NCI-H1417 (cell line): ENCODE measurements around the gene ZNF865.

Experiments
- DNase-seq, 3 experiments: peaks; one replicate each; lab custom pipeline; 2025; lab: John Stamatoyannopoulos, UW

Gene ZNF865

GRCh38 chr19:55658846-55659459, 53.5 kb downstream of the ZNF865 start:
- DNase-seq = no peak

GRCh38 chr19:55659822-55660221, 54.4 kb downstream of the ZNF865 start:
- no peak for DNase-seq

DNA sequence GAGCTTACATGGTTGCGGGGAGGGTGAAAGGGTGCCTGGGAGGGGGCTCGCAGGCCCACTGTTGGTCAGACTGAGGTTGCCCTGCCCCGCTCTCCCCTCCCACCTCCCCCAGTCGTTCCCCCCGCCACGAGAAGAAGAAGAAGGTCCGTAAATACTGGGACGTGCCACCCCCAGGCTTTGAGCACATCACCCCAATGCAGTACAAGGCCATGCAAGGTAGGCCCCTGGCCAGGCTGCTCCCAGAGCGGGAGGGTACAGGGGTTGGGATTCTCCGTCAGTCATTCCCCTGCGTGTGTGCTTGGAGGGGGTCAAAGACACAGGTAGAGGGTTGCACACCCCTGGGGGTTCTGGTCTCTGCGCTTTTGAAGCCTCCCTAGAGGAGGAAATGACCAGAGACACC, 55.0 kb downstream of the ZNF865 start:
- no peak for DNase-seq

DNA sequence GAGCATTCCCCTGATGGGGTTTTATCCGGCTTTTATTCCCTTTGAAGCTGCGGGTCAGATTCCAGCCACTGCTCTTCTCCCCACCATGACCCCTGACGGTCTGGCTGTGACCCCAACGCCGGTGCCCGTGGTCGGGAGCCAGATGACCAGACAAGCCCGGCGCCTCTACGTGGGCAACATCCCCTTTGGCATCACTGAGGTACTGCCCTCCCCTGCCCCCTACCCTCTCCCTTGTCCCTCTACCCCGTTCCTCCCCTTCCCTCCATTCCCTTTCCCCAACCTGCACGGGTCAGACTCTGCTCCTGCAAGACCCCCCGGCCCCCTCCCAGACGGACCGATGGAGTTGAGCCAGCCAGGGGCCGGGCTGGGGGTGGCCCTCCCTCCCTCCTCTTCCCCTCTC, 55.5 kb downstream of the ZNF865 start:
- no peak for DNase-seq

- no peak for DNase-seq
Measured at GRCh38 chr19:55661826-55662225, 56.4 kb downstream of the ZNF865 start.

DNA sequence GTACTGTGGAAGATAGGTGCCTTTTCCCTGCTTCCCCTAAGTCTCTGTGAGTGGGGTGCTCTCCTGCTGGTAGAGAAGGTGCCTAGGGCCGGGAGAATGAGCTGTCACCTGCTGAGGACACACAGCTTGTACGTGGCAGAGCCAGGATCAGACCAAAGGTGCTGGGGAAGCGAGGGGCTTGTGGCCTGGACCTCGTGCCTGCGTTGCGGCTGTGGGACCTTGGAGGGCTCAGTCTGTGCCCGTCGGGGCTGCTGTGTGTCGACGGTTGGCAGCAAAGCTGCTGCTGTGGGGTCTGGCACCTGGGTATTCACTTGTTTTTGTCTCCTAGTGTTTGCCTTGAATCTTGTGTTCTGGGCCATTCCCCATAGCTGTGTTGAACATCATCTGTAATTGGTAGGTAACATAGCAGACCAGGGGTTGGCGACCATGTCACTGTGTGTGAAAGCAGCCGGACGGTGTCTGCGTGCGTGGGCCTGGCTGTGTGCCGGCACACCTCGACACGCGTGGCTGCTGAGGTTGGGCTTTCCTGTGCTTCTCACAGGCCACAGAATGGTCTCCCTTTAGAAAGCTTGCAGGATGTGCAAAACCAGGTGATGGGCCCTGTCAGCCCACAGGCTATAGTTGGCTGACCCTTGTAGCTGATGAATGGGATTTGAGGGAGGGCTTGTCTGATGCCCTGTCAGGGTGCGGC, 58.5 kb downstream of the ZNF865 start:
- DNase-seq = no peak

DNA sequence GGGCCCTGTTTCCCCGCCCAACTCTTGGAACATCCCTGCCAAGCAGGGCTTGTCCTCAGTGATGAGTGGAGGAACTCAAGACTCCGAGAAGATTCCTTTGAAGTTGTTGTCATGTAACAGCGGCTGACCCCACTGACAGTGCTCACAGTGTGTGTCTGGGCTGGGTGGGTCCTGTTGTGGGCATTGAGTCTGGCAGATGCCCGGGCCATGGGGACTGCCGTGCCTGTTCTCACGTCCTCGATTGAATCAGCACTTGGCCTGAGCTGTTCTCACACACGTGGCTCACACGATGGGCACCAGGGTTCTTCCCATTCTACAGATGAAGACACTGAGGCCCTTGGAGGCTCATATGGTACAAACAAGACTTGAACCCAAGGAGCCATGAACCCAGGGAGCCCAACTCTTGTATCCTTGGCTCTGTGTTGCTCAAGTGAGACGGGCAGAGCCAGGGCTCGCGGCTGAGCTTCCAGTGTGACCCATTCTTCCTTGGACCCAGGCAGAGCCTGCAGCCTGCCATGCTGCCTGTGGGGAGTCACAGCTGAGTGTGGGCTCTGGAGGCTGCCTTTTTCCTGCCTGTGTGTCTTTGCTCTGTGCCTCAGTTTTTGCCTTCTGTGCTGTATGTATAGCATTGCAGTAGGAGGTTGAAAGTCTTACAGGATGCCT, 61.0 kb downstream of the ZNF865 start:
- DNase-seq = no peak
